Calu3 (cell line): ENCODE results near the gene ABHD2. TPM values are rescaled to one million over a fixed set of nuclear protein-coding genes. Genes with fewer than 3 reads are reported as not detected.

Experiments used
- BruUV-seq: library from RNA; stranded (reverse); fragments of 400-500 nt; replicated peaks from 2 replicates; lab custom pipeline; 2021; lab: Mats Ljungman, UMichigan
- CTCF ChIA-PET: fragments of 300-600 bp; sonication (Branson Sonifier 250); formaldehyde crosslinking; loops from one replicate; lab custom pipeline; 2022; ENCODE audit warnings: antibody characterized with exemption; lab: Charles Lee
- DNase-seq: peaks from one replicate; pipeline ENCODE4 v3.0.0; 2022
- H3K27ac Mint-ChIP-seq: one replicate; pipeline ENCODE4 v1.8.0; 2022; ENCODE audit warnings: mixed read lengths; ENCODE audit not compliant: unreplicated experiment
- H3K27me3 Mint-ChIP-seq: one replicate; pipeline ENCODE4 v1.8.0; 2022; ENCODE audit warnings: mixed read lengths; ENCODE audit not compliant: unreplicated experiment
- H3K36me3 Mint-ChIP-seq: one replicate; pipeline ENCODE4 v1.8.0; 2022; ENCODE audit warnings: mild to moderate bottlenecking, moderate library complexity, mixed read lengths; ENCODE audit not compliant: insufficient read depth, unreplicated experiment
- H3K4me1 Mint-ChIP-seq: one replicate; pipeline ENCODE4 v1.8.0; 2022; ENCODE audit warnings: mild to moderate bottlenecking, low read depth, mixed read lengths; ENCODE audit not compliant: unreplicated experiment
- H3K4me3 Mint-ChIP-seq: one replicate; pipeline ENCODE4 v1.8.0; 2022; ENCODE audit warnings: mild to moderate bottlenecking, low read depth, moderate library complexity, mixed read lengths; ENCODE audit not compliant: unreplicated experiment
- H3K9me3 Mint-ChIP-seq: one replicate; pipeline ENCODE4 v1.8.0; 2022; ENCODE audit warnings: low read depth, mixed read lengths; ENCODE audit not compliant: unreplicated experiment
- CTCF ChIP-seq: fragments of 200-600 bp; IDR thresholded peaks from one replicate; pipeline ENCODE4 v1.8.0; 2022; ENCODE audit warnings: antibody characterized with exemption; ENCODE audit not compliant: unreplicated experiment
- intact Hi-C: fragments of 100-400 bp; cut with micrococcal nuclease; formaldehyde crosslinking; loops from one replicate; pipeline ENCODE4 v1.10.0; 2022; ENCODE audit not compliant: unreplicated experiment
- total RNA-seq: library from RNA; stranded (reverse); gene quantifications from 2 replicates; pipeline ENCODE4 v1.2.3, GENCODE V29; 2022

Gene ABHD2
- total RNA-seq, 1 experiment from 2014 or later, result 353 TPM

- H3K4me1 Mint-ChIP-seq, result peaks cover 8% of the 10 kb centered on the region
- peaks cover 24% of the 10 kb centered on the region for H3K36me3 Mint-ChIP-seq
- no peak for DNase-seq
- intact Hi-C loops, result loop anchor here (1.0 to 2.0 kb wide), 2 partner anchors 37 to 95 kb away; partner anchors contain the start of gene FANCI
- H3K27me3 Mint-ChIP-seq, result peaks cover 19% of the 10 kb centered on the region
- no peak for TF ChIP-seq CTCF
- H3K4me3 Mint-ChIP-seq, result no peak overlapping the region
- no peak overlapping the region for H3K27ac Mint-ChIP-seq
- H3K9me3 Mint-ChIP-seq, result no peaks in the 10 kb centered on the region
- no TSS peak for BruUV-seq
- CTCF ChIA-PET, result interaction anchor here (0.6 to 2.4 kb wide), 18 partner anchors 9 to 327 kb away, joined by 3 to 28 read pairs (median 4); partner anchors contain the start of genes ABHD2 and FANCI
Observed at GRCh38 chr15:89205991-89206585, 117.8 kb downstream of the ABHD2 start.

- Mint-ChIP-seq H3K36me3 (peaks cover 16% of the 10 kb centered on the region), H3K9me3 (no peaks in the 10 kb centered on the region), H3K27ac (no peak overlapping the region), H3K4me3 (peak overlapping the region; percentile 15), H3K27me3 (peaks cover 26% of the 10 kb centered on the region), H3K4me1 (peaks cover 8% of the 10 kb centered on the region)
- peak; percentile 90 for DNase-seq
- peak; percentile 96 for TF ChIP-seq CTCF
- CTCF ChIA-PET, result interaction anchor here (0.5 to 2.4 kb wide), 20 partner anchors 9 to 328 kb away, joined by 3 to 28 read pairs (median 4); partner anchors contain the start of genes ABHD2 and FANCI
- BruUV-seq, result no TSS peak
- intact Hi-C loops, result loop anchor here (1.0 to 2.0 kb wide), 2 partner anchors 36 to 94 kb away; partner anchors contain the start of gene FANCI
Observed at GRCh38 chr15:89206908-89207331, 118.7 kb downstream of the ABHD2 start.

GRCh38 chr15:89208256-89208655, 120.0 kb downstream of the ABHD2 start:
- no peak for TF ChIP-seq CTCF
- DNase-seq, result no peak
- intact Hi-C loops, result no loop called here
- Mint-ChIP-seq H3K4me1 (peaks cover 8% of the 10 kb centered on the region), H3K4me3 (no peak overlapping the region), H3K27ac (no peak overlapping the region), H3K27me3 (peaks cover 26% of the 10 kb centered on the region), H3K9me3 (no peaks in the 10 kb centered on the region), H3K36me3 (peaks cover 16% of the 10 kb centered on the region)
- no TSS peak for BruUV-seq
- CTCF ChIA-PET, result no interaction called here

- no TSS peak for BruUV-seq
- Mint-ChIP-seq H3K36me3 (peaks cover 13% of the 10 kb centered on the region), H3K27me3 (peaks cover 26% of the 10 kb centered on the region), H3K9me3 (no peaks in the 10 kb centered on the region), H3K27ac (no peak overlapping the region), H3K4me1 (peaks cover 8% of the 10 kb centered on the region), H3K4me3 (no peak overlapping the region)
- DNase-seq, result no peak
- intact Hi-C loops, result no loop called here
- TF ChIP-seq CTCF, result no peak
- CTCF ChIA-PET, result interaction anchor here (0.6 to 1.0 kb wide), 3 partner anchors 21 to 85 kb away, joined by 3 to 4 read pairs (median 3); no protein-coding TSS in a partner anchor
Observed at GRCh38 chr15:89209057-89209456, 120.8 kb downstream of the ABHD2 start.
